Endothelial cell of umbilical vein (primary cell): Measurements from ENCODE around the gene PTPN22. TPM values are rescaled to one million over a fixed set of nuclear protein-coding genes. Genes with fewer than 3 reads are reported as not detected.
A peak's percentile ranks its signal among the peaks of the same experiment; 100 is the strongest.

Experiments
- BruUV-seq: library from RNA; stranded (reverse); fragments of 400-500 nt; replicated peaks from 2 replicates; lab custom pipeline; 2021; lab: Mats Ljungman, UMichigan
- CTCF ChIA-PET: fragments of 300-600, 350-600 bp; sonication (Branson Sonifier 250); formaldehyde crosslinking; loops from one replicate; lab custom pipeline; 2021; ENCODE audit warnings: antibody characterized with exemption, inconsistent platforms; lab: Charles Lee
- POLR2A ChIA-PET: fragments of 300-600, 350-600 bp; sonication (Branson Sonifier 250); formaldehyde crosslinking; loops from one replicate; lab custom pipeline; 2021; ENCODE audit warnings: antibody characterized with exemption, inconsistent platforms; lab: Charles Lee
- DNase-seq: peaks from one replicate; pipeline ENCODE4 v3.0.0-alpha.2; 2011; ENCODE audit warnings: low read depth, low spot score
- FAIRE-seq: peaks from 2 replicates; lab custom pipeline; 2011; peaks lifted over from hg19 to GRCh38; lab: Jason Lieb, UNC
- H2AFZ ChIP-seq: 2 replicates; pipeline ENCODE4 v1.6.0; 2012; ENCODE audit warnings: low read depth, low read length, control low read depth, inconsistent platforms
- H3K27ac ChIP-seq: 2 replicates; pipeline ENCODE4 v1.5.1; 2011; ENCODE audit warnings: low read depth, mild to moderate bottlenecking, control low read depth, low read length, moderate library complexity; ENCODE audit not compliant: insufficient read depth
- H3K27me3 ChIP-seq, 2 experiments: 2 replicates each; pipeline versions ENCODE4 v1.6.0 to v1.6.1; 2011; ENCODE audit warnings: low read length in 2 of 2, mixed read lengths in 1 of 2; ENCODE audit not compliant: control insufficient read depth in 2 of 2, insufficient read depth in 2 of 2
- H3K36me3 ChIP-seq, 2 experiments: 2 replicates in 1 of 2; 3 replicates in 1 of 2; pipeline ENCODE4 v1.5.1; 2011; ENCODE audit warnings: low read length in 2 of 2, mild to moderate bottlenecking in 1 of 2, moderate library complexity in 1 of 2; ENCODE audit not compliant: control insufficient read depth in 2 of 2, insufficient read depth in 2 of 2; ENCODE audit errors: extremely low read depth in 1 of 2
- H3K4me1 ChIP-seq: 3 replicates; pipeline ENCODE4 v1.5.1; 2011; ENCODE audit warnings: mild to moderate bottlenecking, low read length; ENCODE audit not compliant: control insufficient read depth, insufficient read depth; ENCODE audit errors: extremely low read depth
- H3K4me2 ChIP-seq: 2 replicates; pipeline ENCODE4 v1.6.1; 2011; ENCODE audit warnings: low read length, control low read depth, mixed read lengths; ENCODE audit not compliant: insufficient read depth
- H3K4me3 ChIP-seq, 3 experiments: fragments of 200-600 bp in 1 of 3; sonication (generic), shearing (Covaris generic) in 1 of 3; replicated peaks in 1 of 3; 2 replicates each; pipeline ENCODE4 v1.5.1; 2011 to 2016; ENCODE audit warnings: control low read depth in 3 of 3, low read length in 3 of 3, mild to moderate bottlenecking in 2 of 3, inconsistent platforms in 1 of 3, low read depth in 1 of 3, moderate library complexity in 1 of 3; ENCODE audit not compliant: insufficient read depth in 1 of 3
- H3K79me2 ChIP-seq: 2 replicates; pipeline ENCODE4 v1.6.0; 2012; ENCODE audit warnings: low read length, inconsistent platforms; ENCODE audit not compliant: control insufficient read depth, insufficient read depth
- H3K9ac ChIP-seq: replicated peaks from 2 replicates; pipeline ENCODE3; 2011; ENCODE audit warnings: low read length, control low read depth; ENCODE audit not compliant: insufficient read depth; ENCODE audit errors: extremely low read depth
- H3K9me1 ChIP-seq: replicated peaks from 3 replicates; pipeline ENCODE4 v1.6.0; 2011; ENCODE audit warnings: mild to moderate bottlenecking, low read length; ENCODE audit not compliant: control insufficient read depth, insufficient read depth; ENCODE audit errors: extremely low read depth
- H3K9me3 ChIP-seq: replicated peaks from 2 replicates; pipeline ENCODE4 v1.5.1; 2012; ENCODE audit warnings: low read length, inconsistent platforms; ENCODE audit not compliant: control insufficient read depth, insufficient read depth
- H4K20me1 ChIP-seq: replicated peaks from 2 replicates; pipeline ENCODE3; 2011; ENCODE audit warnings: mild to moderate bottlenecking, low read length; ENCODE audit not compliant: control insufficient read depth, insufficient read depth; ENCODE audit errors: extremely low read depth
- CTCF ChIP-seq, 2 donors: IDR thresholded peaks; 1 replicate in 1 of 2; 2 replicates in 1 of 2; pipeline ENCODE4 v1.5.1; 2011; ENCODE audit warnings: low read length in 2 of 2, mild to moderate bottlenecking in 2 of 2, moderate library complexity in 2 of 2, control low read depth in 1 of 2, inconsistent platforms in 1 of 2, low read depth in 1 of 2; ENCODE audit not compliant: insufficient read depth in 1 of 2; ENCODE audit errors: extremely low read depth in 1 of 2
- EZH2 ChIP-seq: IDR thresholded peaks from 2 replicates; pipeline ENCODE4 v1.6.1; 2012; ENCODE audit warnings: borderline replicate concordance, low read depth, mild to moderate bottlenecking, moderate library complexity, low read length, inconsistent platforms; ENCODE audit not compliant: severe bottlenecking
- FOS ChIP-seq: IDR thresholded peaks from 2 replicates; pipeline ENCODE4 v1.6.1; 2011; ENCODE audit warnings: mild to moderate bottlenecking, low read length, moderate library complexity, borderline replicate concordance; ENCODE audit not compliant: insufficient read depth
- GATA2 ChIP-seq: IDR thresholded peaks from 2 replicates; pipeline ENCODE4 v1.7.0; 2011; ENCODE audit warnings: low read depth, mild to moderate bottlenecking, moderate library complexity, mixed read lengths, low read length; ENCODE audit not compliant: insufficient read length, insufficient read depth
- JUN ChIP-seq: IDR thresholded peaks from 2 replicates; pipeline ENCODE4 v1.6.1; 2011; ENCODE audit warnings: borderline replicate concordance, low read depth; ENCODE audit not compliant: insufficient read length, insufficient read depth
- MYC ChIP-seq: IDR thresholded peaks from one replicate; pipeline ENCODE4 v1.6.1; 2011; ENCODE audit warnings: mild to moderate bottlenecking, low read depth, low read length
- POLR2A ChIP-seq: IDR thresholded peaks from 2 replicates; pipeline ENCODE4 v1.6.1; 2012; ENCODE audit warnings: low read depth, mild to moderate bottlenecking, control low read depth, low read length
- POLR2AphosphoS5 ChIP-seq: IDR thresholded peaks from 2 replicates; pipeline ENCODE4 v1.6.1; 2012; ENCODE audit warnings: low read depth, mild to moderate bottlenecking, control low read depth, low read length, moderate library complexity; ENCODE audit not compliant: insufficient read depth
- dilution Hi-C: fragments of 300-500 bp; cut with MboI; formaldehyde crosslinking; loops from one replicate; pipeline ENCODE4 v1.15.0; 2019; ENCODE audit warnings: low sequenced_read_pairs; ENCODE audit not compliant: extremely low pct_ligation_motif_present
- intact Hi-C: fragments of 100-400 bp; cut with micrococcal nuclease; formaldehyde crosslinking; loops from one replicate; pipeline ENCODE4 v1.10.0; 2022
- polyA plus RNA-seq, 4 experiments: library from polyadenylated mRNA; depleted of rRNA in 3 of 4; stranded (reverse) in 3 of 4; unstranded in 1 of 4; fragments of >200 nt; gene quantifications; 2 replicates each; pipeline versions ENCODE4 v1.2.1 to v1.2.3, GENCODE V29; 2011 to 2012; ENCODE audit warnings: missing spikeins in 1 of 4
- total RNA-seq: library from RNA; stranded (reverse); gene quantifications from 2 replicates; pipeline ENCODE4 v1.2.3, GENCODE V29; 2021
- TF ChIP-seq, protein P1 (sequence below): IDR thresholded peaks from 2 replicates; pipeline ENCODE4 v1.6.1; 2011; ENCODE audit not compliant: insufficient read depth, insufficient read length

Gene PTPN22
- total and polyA plus RNA-seq, 2 donors (not counting 3 experiments of a cell fraction or from before 2014, with no cell fraction given) = not detected

GRCh38 chr1:113905435-113905861, 33.9 kb upstream of the PTPN22 start:
- no peaks in the 10 kb centered on the region for H3K36me3 ChIP-seq
- peaks cover 12% of the 10 kb centered on the region for H3K4me1 ChIP-seq
- dilution Hi-C loops (no loop called here), intact Hi-C loops (loop anchor here (1.0 to 10.0 kb wide), 8 partner anchors 24 to 1191 kb away; partner anchors contain the start of genes HIPK1, OLFML3, PHTF1 and PPM1J)
- peak overlapping the region; percentile 35 to 76 (median 60) for H3K4me3 ChIP-seq
- DNase-seq (no peak), FAIRE-seq (no peak)
- BruUV-seq = TSS peak; percentile 69
- ChIA-PET CTCF (interaction anchor here (1.2 to 4.8 kb wide), 4 partner anchors 25 to 72 kb away, joined by 3 to 54 read pairs (median 21); partner anchors contain the start of gene HIPK1), POLR2A (interaction anchor here (1.3 to 1.6 kb wide), 2 partner anchors 24 to 147 kb away, joined by 3 to 8 read pairs; partner anchors contain the start of gene HIPK1)
- H3K9me3 ChIP-seq = no peaks in the 10 kb centered on the region
- no peaks in the 10 kb centered on the region for H3K9me1 ChIP-seq
- TF ChIP-seq POLR2AphosphoS5 = no peak
- no peak for TF ChIP-seq FOS
- no peak for TF ChIP-seq POLR2A
- TF ChIP-seq EZH2 = no peak
- no peak for TF ChIP-seq JUN
- peak overlapping the region; percentile 61 for H3K4me2 ChIP-seq
- peaks cover 30% of the 10 kb centered on the region for H3K79me2 ChIP-seq
- H3K27ac ChIP-seq = peak overlapping the region; percentile 36
- H3K9ac ChIP-seq = peak overlapping the region; percentile 91
- H4K20me1 ChIP-seq = no peaks in the 10 kb centered on the region
- H3K27me3 ChIP-seq = no peaks in the 10 kb centered on the region
- peak overlapping the region; percentile 94 for H2AFZ ChIP-seq

DNA sequence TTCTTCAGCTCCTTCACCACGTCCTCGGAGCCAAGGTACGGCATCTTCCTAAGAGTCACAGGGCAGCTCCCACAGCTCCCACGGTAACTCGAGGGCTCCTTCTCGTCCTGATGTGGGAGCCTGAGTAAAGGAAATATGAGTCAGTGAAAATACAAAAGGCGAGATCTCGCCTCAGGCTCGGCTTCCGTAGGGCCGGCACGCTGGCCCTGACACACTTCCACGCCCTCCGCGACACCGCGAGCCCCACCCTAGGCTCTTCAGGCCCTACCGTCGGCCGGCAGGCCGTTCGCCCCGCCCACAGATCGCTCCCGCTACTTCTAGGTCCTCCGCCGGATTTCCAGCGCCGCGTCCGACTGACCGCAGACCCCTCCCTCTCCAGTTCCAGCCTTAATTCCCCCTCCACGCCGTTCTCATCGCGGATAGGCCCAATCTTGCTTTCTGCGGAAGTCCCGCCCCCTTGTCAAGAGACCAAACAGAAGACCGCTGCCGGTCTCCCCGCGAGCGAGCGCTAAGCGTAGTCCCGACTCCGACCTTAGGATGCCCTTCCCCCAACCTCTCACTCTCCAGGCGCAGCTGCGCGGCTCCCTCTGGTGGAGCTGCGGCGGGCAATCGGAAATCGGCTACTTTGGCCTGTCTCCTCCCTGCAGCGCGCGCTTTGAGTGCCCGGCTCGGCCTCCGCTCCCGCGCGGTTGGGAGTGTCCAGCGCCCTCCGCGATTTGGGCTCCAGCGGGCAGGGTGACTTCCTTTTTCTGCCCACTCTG, 33.3 kb upstream of the PTPN22 start, which contains the start of the genes AP4B1 and DCLRE1B:
Gene AP4B1, minus strand, starts transcription at position 126 of the 761 bp plus-strand sequence. Its CDS starts 82 bp downstream, at position 44.
Gene DCLRE1B, plus strand, starts transcription at position 653 of the 761 bp plus-strand sequence. CDS start 261 bp downstream, outside the sequence.
- no peaks in the 10 kb centered on the region for H3K27me3 ChIP-seq
- peaks cover 12% of the 10 kb centered on the region for H3K4me1 ChIP-seq
- dilution Hi-C loops (no loop called here), intact Hi-C loops (loop anchor here (1.0 to 10.0 kb wide), 8 partner anchors 24 to 1190 kb away; partner anchors contain the start of genes HIPK1, OLFML3, PHTF1 and PPM1J)
- peaks cover 30% of the 10 kb centered on the region for H3K79me2 ChIP-seq
- peak within 1 kb of the TSS; percentile 88 for H3K4me2 ChIP-seq
- peak within 1 kb of the TSS; percentile 94 for H2AFZ ChIP-seq
- peaks cover 3% of the 10 kb centered on the region in 2 experiments for H3K36me3 ChIP-seq
- peak; percentile 96 for TF ChIP-seq POLR2A
- peak; percentile 86 for TF ChIP-seq POLR2AphosphoS5
- TF ChIP-seq MYC = peak; percentile 22
- no peak for TF ChIP-seq EZH2
- TF ChIP-seq JUN = peak; percentile 33
- TF ChIP-seq CTCF (IDR thresholded peaks at IDR 0.05; ENCODE audit: extremely low read depth in 1 of 2, insufficient read depth in 1 of 2, low read depth in 1 of 2, low read length in 2 of 2) = peak; percentile 60 to 73
- TF ChIP-seq, protein P1, sequence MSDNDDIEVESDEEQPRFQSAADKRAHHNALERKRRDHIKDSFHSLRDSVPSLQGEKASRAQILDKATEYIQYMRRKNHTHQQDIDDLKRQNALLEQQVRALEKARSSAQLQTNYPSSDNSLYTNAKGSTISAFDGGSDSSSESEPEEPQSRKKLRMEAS = peak; percentile 11
- peak; percentile 66 for TF ChIP-seq FOS
- no peak for TF ChIP-seq GATA2
- peak; percentile 100 for DNase-seq
- H3K4me3 ChIP-seq = peak within 1 kb of the TSS; percentile 55 to 86 (median 60)
- H3K9me1 ChIP-seq = no peaks in the 10 kb centered on the region
- H3K27ac ChIP-seq = peak within 1 kb of the TSS; percentile 72
- H4K20me1 ChIP-seq = no peaks in the 10 kb centered on the region
- POLR2A ChIA-PET = interaction anchor here (1.0 to 1.7 kb wide), 5 partner anchors 25 to 146 kb away, joined by 3 to 8 read pairs (median 5); partner anchors contain the start of genes HIPK1 and RSBN1
- H3K9ac ChIP-seq = peak within 1 kb of the TSS; percentile 91
- H3K9me3 ChIP-seq = no peaks in the 10 kb centered on the region
- no TSS peak for BruUV-seq
- FAIRE-seq = peak; percentile 99
- CTCF ChIA-PET = interaction anchor here (1.0 to 4.8 kb wide), 16 partner anchors 9 to 378 kb away, joined by 3 to 54 read pairs (median 4); partner anchors contain the start of gene HIPK1
